ENCODE data around the gene MID2.
A peak's percentile ranks its signal among the peaks of the same experiment; 100 is the strongest.
"Not testable (repeated sequence)": the region's sequence is repeated elsewhere in the genome, so short reads cannot be mapped to it uniquely, and the experiment has no call there.

The MID2 gene, protein sequence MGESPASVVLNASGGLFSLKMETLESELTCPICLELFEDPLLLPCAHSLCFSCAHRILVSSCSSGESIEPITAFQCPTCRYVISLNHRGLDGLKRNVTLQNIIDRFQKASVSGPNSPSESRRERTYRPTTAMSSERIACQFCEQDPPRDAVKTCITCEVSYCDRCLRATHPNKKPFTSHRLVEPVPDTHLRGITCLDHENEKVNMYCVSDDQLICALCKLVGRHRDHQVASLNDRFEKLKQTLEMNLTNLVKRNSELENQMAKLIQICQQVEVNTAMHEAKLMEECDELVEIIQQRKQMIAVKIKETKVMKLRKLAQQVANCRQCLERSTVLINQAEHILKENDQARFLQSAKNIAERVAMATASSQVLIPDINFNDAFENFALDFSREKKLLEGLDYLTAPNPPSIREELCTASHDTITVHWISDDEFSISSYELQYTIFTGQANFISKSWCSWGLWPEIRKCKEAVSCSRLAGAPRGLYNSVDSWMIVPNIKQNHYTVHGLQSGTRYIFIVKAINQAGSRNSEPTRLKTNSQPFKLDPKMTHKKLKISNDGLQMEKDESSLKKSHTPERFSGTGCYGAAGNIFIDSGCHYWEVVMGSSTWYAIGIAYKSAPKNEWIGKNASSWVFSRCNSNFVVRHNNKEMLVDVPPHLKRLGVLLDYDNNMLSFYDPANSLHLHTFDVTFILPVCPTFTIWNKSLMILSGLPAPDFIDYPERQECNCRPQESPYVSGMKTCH

DNA sequence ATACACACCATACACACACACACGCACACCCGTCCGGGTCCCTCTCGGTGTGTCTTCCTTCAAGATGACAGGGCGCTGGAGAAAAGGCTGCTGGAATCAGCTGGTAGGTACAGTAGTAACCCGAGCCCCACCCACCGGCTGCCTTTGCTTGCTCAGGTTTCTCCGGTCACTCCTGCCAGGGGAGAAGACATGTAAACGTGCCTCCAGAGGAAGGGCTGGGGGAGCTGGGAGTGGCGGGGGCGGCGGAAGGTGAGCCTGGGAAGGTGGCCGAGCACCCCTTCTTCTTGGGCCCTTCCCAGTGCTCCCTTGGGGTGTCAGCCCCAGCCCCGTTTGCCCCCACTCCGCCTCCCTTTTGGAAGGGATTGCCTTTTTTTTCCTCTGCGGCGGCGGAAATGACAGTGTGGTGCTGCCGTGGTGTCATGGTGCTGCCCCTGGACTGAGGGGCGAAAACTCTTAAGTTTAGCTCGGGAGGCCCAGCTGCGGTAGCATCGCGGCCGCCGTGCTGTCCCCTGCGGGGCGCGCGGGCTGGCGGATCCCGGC is at the start of gene MID2:
Gene MID2, plus strand, starts transcription at position 169 of the 540 bp plus-strand sequence. CDS start 561 bp downstream, outside the sequence.
- DNase-seq (ENCODE audit: low read depth), result no peak

DNA sequence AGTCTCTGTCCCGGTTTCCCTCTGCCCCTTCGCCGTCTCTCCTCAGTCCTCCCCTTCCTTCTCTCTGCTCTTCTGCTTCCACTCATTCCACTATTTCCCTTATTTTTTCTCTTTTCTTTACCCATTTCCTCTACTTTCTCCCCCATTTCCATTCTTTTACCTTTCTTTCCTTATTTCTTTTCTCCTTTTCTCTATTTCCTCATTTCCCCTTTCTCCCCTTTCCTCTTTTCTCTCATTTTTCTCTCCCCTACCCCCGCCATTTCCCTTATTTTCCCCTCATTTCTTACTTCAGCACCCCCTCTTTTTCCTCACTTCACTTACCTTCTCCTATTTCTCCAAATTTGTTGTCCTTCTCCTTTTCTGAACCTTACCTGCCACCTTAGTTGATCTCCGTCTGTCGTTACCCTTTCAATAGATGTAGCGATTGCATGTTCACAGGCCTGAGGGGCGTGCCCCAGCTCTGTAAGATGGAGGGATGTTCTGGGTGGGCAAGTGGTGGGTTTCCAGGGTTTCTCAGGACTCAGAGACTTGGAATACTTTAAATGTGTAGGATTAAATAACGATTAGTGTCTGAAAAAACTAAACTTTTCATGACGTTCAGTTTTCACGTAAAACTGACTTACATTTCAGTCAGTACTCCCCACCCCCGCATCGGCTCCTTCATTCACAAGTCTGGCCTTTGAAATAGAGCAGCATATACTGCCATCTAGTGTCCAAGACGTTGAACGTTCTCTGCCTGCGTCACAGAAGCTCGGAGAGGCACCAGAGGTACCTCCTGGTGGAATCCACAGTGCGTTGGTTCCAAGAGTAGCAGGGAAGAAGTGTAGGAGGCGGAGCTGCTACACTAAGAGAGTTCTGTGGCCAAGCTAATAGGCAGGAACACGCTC is 48.8 kb upstream of the MID2 start:
- DNase-seq (ENCODE audit: low read depth), result peak; percentile 60

DNA sequence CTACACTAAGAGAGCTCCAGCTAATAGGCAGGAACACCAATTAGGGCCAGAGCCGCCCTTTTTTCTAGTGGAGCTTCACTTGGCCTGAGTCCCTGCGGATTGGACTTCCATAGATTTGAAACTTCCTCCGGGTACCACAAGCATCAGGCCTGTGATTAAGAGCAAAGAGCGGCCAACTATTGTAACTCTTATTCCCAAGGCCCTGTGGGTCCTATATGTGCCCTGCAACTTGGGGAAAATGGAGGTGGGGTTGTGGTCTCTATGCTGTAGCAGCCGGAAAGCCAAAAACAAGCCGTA is 48.2 kb upstream of the MID2 start, which contains the start of gene NCBP2L:
Gene NCBP2L, plus strand, starts transcription at position 198 of the 297 bp plus-strand sequence. CDS start 16,488 bp downstream, outside the sequence.
- no peak for DNase-seq (ENCODE audit: low read depth)

DNA sequence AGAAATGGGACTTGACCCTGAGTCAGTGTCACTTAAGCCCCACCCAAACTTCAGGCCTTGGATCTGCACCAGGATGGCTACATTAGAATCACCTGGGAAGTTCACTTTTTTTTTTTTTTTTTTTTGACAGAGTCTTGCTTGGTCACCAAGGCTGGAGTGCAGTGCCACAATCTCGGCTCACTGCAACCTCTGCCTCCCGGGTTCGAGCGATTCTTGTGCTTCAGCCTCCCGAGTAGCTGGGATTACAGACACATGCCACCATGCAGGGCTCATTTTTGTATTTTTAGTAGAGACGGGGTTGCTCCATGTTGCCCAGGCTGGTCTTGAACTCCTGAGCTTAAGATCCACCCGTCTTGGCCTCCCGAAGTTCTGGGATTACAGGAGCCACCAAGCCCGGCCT is 45.1 kb upstream of the MID2 start:
- DNase-seq (ENCODE audit: low read depth), result no peak

DNA sequence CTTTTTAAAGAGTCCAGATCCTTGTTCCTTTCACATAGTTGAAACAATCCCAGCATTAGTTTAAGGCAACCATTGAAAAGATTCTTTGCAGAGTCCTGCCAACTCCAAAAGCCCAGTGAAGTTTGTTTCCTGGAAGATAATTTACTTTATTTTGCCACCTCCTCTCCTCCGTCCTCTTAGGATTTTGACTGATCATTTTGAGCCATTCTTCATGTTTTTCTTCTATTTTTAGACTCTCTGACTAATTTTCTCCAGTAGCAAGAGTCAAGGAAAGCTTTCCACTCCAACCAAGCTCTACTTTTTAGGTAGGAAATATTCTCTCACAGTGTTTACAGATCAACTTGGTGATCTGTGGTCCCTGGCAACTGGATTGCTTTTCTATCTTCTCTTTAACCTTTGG is 37.8 kb upstream of the MID2 start:
- DNase-seq (ENCODE audit: low read depth), result no peak

DNA sequence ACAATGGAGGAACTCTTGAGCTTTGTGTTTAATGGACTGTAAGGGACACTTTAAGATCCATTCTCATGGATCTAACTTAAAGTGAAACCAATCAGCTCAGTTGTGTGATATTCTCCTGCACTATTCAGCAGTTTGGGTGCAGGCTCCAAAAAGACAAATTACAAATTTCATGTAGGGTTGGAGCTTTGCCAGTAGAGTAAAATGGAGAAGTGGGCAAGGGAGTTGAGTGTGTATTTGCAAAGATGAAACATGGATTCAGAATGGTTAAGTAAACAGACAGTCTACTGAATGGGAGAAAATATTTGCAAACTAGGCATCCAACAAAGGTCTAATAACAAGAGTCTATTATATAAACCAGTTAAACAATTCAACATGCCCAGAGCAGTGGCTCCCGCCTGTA is 21.2 kb upstream of the MID2 start:
- DNase-seq (ENCODE audit: low read depth), result no peak

DNA sequence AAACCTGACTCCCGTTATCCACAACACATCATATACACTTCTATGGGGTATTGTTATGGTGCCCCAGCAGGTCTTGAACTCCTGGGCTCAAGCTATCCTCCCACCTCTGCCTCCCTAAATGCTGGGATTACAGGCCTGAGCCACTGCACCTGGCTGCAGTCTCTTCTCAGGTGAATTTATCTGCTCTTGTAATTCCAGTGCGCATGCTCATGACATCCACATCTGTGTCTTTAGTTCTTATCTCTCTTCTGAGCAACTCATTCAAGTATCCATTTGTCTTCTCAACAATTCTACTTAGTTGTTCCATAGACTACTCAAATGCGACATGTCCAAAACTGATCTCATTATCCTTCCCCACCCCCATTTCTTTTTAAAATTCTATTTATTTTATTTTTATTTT is 20.5 kb upstream of the MID2 start:
- DNase-seq (ENCODE audit: low read depth), result no peak

DNA sequence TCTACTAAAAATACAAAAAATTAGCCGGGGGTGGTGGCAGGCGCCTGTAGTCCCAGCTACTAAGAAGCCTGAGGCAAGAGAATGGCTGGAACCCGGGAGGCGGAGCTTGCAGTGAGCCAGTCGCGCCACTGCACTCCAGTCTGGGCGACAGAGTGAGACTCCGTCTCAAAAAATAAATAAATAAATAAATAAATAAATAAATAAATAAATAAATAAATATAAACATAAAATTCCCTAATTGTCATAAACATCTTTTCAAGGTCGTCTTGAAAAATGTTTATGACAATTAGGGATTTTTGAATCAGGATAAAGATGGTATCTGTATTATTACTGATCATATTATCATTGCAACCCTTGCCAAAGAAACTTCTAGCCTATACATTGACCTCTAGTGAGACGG is 15.6 kb upstream of the MID2 start:
- DNase-seq (ENCODE audit: low read depth), result not testable (repeated sequence)

DNA sequence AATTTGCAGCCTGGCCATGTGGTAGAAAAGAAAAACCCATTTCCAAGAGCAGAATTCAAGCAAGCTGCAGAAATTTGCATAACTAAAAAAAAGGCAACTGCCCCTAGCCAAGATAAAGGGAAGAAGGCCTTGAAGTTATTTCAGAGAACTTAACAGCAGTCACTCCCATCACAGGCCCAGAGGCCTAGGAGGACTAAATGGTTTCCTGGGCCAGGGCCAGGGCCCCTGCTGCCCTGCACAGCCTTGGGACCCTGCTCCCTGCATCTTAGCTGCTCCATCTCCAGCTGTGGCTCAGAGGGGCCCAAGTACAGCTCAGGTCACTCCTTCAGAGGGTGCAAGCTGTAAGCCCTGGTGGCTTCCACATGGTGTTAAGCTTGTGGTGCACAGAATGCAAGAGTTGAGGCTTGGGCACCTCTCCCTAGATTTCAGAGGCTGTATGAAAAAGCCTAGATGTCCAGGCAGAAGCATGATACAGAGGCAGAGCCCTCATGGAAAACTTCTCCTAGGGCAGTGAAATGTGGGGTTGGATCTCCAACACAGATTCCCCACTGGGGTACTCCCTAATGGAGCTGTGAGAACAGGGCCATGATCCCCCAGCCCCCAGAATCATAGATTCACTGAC is 6.7 kb upstream of the MID2 start:
- no peak for DNase-seq (ENCODE audit: low read depth)

DNA sequence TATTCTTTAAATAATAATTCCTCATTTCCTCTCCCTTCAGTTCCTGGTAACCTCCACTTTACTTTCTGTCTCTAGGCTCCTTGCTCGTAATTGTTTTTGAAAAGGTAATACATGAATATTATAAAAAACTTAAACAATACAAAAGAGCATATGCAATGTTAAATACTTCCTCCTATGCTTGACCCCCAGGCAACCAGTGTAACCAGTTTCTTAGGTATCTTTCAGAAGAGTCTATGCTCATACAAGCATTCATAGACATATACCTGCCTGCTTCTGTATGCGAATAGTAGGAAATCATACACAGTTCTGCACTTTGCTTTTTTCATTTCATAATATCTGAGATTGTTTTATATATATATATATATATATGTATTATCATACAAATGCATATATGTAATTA is 2.6 kb upstream of the MID2 start:
- DNase-seq (ENCODE audit: low read depth), result no peak

DNA sequence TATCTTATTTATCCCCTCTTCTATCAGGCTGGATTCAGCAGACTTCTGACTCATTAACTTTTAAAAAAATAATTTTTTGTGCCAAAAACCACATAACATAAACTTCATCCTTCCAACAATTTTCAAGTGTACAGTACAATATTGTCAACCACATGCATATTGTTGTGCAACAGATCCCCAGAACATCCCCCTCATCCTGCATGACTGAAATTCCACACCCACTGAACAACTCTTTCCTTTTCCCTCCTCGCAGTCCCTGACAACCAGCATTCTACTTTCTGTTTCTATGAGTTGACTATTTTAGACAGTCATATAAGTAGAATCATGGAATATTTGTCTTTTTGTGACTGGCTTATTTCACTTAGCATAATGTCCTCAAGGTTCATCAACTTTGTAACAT is 2.2 kb upstream of the MID2 start:
- no peak for DNase-seq (ENCODE audit: low read depth)

DNA sequence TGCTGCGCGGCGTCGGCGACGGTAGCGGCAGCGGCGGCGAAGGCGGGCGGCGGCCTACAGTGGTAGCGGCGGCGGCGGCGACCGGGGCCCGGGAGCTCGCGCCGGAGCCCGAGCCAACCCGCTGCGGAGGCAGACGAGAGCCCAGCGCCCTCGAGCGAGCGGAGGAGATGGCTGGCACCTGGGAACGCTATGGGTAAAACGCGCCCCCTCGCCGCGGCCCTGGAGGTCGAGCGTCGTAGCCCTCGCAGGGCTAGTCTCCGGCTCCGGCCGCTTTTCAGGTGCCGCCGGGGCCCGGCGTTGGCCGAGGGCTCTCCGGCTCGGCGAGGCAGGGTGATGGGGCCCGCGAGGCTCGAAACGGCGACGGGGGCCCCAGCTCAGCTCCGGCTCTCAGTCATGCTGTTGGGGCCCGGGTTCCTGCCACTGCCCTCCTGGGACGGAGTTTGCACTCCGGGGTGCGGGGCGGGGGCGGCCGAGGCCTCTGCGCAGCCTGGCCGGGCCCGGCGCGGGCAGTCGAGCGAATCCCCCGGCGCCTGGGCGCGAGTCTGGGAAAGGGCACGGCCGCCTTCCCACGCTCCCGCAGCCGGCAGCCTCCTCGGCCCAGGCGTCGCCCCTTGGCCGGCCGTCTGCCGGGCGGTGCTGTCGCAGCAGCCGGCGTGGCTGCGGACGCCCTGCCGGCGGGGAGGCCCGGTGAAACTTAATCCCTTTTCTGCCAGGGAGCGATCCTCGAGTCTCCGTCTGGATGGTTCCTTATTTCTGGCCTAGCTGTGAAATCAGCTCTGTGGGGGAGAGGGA is 768 bp downstream of the MID2 start:
- peak; percentile 24 for DNase-seq (ENCODE audit: low read depth)

DNA sequence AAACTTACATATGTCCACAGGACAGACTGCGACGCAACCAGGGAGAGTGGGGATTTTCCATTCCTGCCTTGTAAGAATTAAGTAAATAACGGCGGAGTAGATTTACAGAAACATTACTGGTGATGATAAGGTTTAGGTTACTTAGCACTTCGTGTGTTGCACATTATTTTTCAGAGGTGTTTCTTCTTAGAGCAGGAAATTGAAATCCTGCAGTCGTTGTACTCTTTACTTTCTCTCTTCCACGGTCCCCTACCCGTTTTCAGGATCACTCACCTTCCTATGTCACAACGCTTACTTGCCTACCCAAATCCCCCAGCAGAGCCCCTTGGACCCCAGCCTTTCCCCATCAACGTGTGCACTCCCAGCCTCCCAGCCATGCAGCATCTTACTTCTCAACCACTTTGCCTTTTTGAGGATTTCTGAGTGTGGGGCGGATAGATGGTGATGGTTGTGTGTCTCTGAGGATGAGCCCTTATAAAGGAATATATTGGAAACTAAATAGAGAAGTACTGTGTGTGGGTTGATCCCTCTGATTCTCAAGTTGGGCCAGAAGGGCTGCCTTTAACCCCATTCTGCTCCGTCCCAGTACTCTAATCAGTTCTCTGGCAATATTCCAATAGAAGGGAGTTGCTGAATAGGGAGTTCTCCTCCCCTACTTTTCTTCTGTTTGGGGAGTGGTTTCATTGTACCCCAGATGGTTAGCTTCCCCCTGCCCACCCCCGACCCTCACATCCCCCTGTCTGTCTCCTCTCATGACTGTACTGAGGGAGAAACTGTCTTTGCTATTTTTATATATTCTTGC is 1.6 kb downstream of the MID2 start:
- no peak for DNase-seq (ENCODE audit: low read depth)

DNA sequence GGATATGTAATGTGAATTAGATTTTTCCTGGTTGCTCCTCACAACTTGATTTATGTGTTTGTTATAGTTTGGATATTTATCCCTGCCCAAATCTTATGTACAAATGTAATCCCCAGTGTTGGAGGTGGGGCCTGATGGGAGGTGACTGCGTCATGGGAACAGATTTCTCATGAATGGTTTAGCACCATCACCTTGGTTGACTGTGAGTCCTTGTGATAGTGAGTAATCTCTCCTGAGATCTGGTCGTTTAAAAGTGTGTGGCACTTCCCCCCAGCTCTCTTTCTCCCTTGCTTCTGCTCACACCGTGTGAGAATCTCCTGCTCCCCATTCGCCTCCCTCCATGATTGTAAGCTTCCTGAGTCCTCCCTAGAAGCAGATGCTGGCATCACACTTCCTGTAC is 2.2 kb downstream of the MID2 start:
- no peak for DNase-seq (ENCODE audit: low read depth)

DNA sequence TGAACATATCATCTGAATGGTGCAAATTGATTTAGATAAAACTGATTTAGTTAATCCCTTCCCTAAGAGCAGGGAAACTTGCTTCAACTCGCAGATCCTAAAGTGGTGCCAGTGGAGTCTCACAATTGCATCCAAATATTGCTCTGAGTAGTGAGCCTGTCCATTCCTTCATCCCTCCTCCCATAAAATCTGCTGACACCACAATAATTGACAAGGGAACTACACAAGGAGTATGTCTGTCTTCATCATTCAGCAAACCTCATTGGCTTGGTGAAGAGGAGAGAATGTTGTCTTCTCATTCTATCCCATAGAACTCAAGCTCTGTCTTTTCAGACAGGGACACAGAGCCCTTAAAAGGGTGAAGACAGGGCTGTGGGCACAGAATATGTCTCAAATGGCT is 4.2 kb downstream of the MID2 start:
- DNase-seq (ENCODE audit: low read depth), result no peak

DNA sequence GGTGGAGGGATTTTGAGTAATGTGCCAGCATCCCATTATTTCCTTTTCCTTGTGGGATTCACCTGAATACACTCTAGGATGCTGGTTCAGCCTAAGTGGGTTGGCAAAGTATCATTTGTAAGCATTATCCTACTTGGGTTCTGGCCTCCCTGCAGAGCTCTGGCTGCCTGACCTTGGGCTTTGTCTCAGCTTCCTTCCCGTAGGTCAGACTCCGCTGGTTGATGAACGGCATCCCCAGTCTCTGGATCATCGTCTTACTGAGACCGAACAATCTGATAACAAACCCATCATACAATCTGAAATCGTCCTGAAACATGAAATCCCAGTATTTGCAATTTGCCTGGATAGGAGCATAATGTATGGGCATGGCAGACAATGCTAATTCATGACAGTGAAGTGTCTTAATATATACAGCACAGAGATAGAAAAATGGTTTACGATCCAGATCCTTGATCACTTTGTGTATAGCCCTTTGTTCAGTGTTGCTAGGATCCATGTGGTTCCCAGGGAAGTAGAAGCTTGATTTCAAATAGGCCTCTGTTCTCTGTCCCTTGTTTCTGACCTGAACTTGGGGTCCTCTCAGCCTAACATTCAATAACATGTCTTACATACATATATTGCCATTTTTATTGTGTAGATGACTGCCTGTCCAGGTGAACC is 5.5 kb downstream of the MID2 start:
- no peak for DNase-seq (ENCODE audit: low read depth)

DNA sequence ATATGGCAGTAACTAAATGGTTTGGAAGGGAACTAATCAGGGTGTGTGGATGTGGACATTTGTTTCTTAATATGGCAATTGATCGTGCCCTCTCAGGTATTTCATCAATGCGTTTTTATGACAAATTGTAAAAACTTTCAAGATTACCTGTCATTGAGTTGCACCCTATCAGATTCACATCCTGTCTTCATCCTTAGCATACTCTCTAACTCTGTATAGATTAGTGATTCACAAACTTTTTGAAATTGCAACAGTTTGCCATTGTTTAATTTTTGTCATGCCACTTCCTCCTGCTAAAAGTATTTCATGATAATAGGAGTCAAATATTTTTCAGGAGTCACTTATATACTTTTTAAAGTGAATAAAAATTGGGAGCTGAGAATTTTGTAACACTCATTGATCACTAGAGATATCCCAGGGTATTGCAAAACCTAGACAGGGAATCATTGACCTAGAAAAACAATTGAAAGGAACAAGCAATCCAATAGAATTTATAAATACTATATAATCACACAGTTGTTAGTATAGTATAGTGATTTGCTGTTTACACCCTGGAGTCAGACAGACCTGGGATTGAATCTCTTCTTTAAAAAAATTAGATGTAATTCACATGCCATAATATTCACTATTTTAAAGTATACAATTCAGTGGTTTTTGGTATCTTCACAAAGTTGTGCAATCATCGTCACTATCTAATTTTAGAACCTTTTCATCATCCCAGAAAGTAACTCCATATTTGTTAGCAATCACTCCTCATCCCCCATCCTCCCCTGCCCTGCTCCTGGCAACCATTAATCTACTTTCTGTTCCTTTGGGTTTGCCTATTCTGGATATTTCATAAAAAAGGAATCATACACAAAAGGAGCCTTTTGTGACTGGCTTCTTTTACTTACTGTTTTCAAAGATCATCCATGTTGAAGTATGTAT is 8.9 kb downstream of the MID2 start:
- DNase-seq (ENCODE audit: low read depth), result no peak

DNA sequence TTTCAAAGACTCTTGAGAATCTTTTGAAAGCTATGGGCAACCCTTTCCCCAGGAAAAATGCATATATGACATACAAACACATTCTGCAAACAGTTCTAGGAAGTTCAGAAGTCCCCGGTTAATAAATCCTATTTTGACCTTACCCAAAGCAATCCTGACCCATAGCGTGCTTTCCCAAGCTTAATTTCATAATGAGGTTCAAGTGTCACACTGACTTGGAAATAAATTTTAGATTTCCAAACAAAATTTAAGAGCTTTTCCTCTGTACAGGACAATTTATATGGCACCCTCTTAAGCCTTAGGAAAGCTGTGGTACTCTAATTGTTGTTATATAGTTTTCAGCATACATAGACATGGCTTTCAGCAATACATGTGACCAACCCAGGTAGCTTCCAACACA is 11.3 kb downstream of the MID2 start:
- no peak for DNase-seq (ENCODE audit: low read depth)

DNA sequence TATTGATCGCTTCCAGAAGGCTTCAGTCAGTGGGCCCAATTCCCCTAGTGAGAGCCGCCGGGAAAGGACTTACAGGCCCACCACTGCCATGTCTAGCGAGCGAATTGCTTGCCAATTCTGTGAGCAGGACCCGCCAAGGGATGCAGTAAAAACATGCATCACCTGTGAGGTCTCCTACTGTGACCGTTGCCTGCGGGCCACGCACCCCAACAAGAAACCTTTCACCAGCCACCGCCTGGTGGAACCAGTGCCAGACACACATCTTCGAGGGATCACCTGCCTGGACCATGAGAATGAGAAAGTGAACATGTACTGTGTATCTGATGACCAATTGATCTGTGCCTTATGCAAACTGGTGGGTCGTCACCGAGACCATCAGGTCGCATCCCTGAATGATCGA is 15.3 kb downstream of the MID2 start:
- DNase-seq (ENCODE audit: low read depth), result no peak
